C4-2B (cell line): ENCODE measurements around the gene CYP4F22.

Experiments used
- H3K27ac ChIP-seq: fragments of 450-650 bp; 2 replicates; pipeline ENCODE4 v1.5.1; 2017
- ZFX ChIP-seq: fragments of 450-650 bp; IDR thresholded peaks from 2 replicates; pipeline ENCODE4 v1.6.1; 2017
- TF ChIP-seq, protein P1 (sequence below): fragments of 450-650 bp; conservative IDR thresholded peaks from 2 replicates; pipeline ENCODE4 v1.5.1; 2017; ENCODE audit warnings: mild to moderate bottlenecking

The CYP4F22 gene

GRCh38 chr19:15551293-15552004 is 43.1 kb downstream of the CYP4F22 start:
- no peak for TF ChIP-seq ZFX
- TF ChIP-seq, protein P1, sequence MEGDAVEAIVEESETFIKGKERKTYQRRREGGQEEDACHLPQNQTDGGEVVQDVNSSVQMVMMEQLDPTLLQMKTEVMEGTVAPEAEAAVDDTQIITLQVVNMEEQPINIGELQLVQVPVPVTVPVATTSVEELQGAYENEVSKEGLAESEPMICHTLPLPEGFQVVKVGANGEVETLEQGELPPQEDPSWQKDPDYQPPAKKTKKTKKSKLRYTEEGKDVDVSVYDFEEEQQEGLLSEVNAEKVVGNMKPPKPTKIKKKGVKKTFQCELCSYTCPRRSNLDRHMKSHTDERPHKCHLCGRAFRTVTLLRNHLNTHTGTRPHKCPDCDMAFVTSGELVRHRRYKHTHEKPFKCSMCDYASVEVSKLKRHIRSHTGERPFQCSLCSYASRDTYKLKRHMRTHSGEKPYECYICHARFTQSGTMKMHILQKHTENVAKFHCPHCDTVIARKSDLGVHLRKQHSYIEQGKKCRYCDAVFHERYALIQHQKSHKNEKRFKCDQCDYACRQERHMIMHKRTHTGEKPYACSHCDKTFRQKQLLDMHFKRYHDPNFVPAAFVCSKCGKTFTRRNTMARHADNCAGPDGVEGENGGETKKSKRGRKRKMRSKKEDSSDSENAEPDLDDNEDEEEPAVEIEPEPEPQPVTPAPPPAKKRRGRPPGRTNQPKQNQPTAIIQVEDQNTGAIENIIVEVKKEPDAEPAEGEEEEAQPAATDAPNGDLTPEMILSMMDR: no peak
- no peak overlapping the region for H3K27ac ChIP-seq

- TF ChIP-seq, protein P1: no peak
- H3K27ac ChIP-seq: no peak overlapping the region
Measured at GRCh38 chr19:15555021-15555420, 46.7 kb downstream of the CYP4F22 start.

- TF ChIP-seq, protein P1: peak; percentile 94
- TF ChIP-seq ZFX: no peak
- peak overlapping the region; percentile 34 for H3K27ac ChIP-seq
Measured at GRCh38 chr19:15555759-15556633, 47.7 kb downstream of the CYP4F22 start.

DNA sequence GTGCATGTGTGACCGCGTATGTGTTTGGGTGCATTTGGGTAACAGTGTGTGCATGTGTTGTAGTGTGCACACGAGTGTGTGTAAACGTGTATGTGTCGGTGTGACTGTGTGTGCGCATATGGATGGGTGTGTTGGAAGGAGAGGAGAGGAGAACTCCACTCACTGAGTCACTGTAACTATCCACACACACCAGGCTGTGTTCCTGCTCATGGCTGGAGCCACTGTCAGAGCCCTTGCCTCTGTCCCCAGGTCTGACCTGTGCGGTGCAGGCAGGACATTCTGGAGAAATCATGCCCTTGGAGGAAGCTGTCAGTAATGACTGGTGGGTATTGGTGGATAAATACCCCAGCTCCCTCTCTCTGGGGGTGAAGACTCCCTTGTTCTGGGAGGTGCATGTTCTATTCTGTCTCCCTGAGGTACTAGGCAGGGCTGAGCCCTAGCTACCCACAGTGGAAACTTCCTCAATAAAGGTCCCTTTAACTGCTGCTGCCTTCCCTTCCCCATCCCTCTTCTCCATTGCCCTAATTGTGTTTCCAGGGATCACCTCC is 48.4 kb downstream of the CYP4F22 start:
- TF ChIP-seq, protein P1: no peak; the same call in 1 of the 2 replicates
- no peak for TF ChIP-seq ZFX
- peak overlapping the region; percentile 34; the same call in 1 of the 2 replicates for H3K27ac ChIP-seq

DNA sequence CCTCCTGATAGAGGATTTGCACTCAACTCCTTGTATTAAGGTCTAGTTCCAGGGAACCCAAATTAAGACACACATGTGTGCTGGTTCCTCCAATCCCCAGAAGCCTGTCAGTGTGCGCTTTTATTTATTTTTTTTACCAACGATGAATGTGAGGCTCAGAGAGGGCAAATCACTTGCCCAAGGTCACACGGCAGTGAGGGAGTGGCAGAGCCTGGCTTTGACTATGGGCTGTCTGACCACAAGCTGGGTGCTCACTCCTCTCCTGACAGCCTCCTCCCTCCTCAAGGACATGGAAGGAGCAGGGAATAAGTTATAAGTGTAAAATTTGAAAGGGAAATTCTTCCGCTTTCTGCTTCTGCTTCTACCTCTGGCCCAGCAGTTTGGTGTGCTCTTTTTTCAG is 48.9 kb downstream of the CYP4F22 start:
- H3K27ac ChIP-seq: no peak overlapping the region
- no peak for TF ChIP-seq ZFX
- TF ChIP-seq, protein P1: no peak

DNA sequence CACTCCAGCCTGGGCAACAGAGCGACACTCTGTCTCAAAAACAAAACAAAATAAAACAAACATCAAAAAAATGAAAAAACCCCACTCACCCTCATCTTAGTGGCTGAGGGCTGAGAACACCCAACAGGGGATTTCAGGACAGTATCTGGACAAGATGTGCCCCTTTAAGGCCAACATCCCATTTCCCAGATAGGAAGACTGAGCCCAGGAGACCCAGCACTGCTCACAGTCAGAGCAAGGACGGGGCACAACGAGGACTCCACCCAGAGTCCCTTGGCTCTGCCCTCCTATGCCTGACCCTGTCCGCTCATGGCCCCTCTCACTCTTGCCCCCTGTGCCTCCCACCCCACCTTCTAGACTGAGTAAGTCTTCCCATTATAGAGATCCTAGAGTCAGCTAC is 53.8 kb downstream of the CYP4F22 start:
- TF ChIP-seq, protein P1: no peak
- no peak for TF ChIP-seq ZFX
- peak overlapping the region; percentile 56 for H3K27ac ChIP-seq

DNA sequence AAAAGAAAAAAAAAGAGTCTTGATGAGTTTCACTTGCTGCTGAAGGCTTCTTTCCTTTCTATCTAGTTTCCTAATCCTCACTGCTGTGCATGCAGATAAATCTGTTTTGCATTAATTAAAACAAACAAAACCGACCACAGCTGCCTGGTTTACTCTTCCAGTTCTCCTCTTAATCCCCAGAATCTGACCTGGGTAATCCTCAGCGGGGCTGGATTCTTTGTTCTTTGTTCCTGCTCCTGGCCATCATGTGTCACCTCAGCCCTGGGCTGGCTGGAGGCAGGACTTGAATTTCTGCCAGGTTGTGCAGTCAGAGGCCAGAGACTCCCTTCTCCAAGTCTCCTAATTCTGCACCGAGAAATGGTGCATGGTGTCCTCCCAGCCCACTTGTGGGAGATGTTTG is 54.5 kb downstream of the CYP4F22 start:
- no peak for TF ChIP-seq ZFX
- TF ChIP-seq, protein P1: no peak
- H3K27ac ChIP-seq: peak overlapping the region; percentile 56
